ENCODE data around the gene PPP2R2D.

Gene PPP2R2D

DNA sequence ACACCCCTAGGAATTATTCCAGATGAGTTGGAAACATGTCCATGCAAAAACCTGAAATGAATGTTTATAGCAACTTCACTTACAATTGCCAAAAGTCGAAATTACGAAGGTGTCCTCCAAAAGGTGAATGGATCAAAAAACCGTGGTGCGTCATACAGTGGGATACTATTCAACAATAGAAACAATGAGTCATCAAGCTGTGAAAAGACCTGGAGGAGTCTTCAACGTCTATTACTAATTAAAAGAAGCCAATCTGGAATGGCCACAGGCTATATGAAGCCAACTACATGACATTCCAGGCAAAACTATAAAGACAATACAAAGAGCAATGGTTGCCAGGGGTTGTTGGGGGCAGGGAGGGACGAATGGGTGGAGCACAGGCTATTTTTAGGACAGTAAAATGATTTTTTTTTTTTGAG, 12.6 kb upstream of the PPP2R2D start:
- DNase-seq (ENCODE audit: low spot score), result peak; percentile 42
- no peak for FAIRE-seq

DNA sequence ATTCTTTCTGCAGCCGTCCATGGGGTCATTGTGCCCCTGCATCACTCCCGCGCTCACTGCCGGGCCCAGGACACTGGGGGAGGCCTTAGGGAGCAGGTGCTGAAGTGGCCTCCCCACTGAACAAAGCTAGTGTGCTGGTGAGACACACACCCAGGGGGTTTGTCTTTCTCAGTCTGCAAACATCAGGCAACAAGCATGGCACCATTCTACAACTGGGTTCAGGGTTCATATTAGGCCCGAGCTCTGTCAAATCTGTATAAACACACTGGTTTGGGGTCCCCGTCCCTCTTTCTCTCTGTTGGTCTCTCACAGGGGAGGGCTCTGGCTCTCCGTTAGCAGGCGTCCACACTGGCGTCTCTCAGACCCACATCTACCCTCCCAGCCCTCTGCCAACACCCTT, 11.1 kb upstream of the PPP2R2D start:
- DNase-seq (ENCODE audit: low spot score) (no peak), FAIRE-seq (no peak)

DNA sequence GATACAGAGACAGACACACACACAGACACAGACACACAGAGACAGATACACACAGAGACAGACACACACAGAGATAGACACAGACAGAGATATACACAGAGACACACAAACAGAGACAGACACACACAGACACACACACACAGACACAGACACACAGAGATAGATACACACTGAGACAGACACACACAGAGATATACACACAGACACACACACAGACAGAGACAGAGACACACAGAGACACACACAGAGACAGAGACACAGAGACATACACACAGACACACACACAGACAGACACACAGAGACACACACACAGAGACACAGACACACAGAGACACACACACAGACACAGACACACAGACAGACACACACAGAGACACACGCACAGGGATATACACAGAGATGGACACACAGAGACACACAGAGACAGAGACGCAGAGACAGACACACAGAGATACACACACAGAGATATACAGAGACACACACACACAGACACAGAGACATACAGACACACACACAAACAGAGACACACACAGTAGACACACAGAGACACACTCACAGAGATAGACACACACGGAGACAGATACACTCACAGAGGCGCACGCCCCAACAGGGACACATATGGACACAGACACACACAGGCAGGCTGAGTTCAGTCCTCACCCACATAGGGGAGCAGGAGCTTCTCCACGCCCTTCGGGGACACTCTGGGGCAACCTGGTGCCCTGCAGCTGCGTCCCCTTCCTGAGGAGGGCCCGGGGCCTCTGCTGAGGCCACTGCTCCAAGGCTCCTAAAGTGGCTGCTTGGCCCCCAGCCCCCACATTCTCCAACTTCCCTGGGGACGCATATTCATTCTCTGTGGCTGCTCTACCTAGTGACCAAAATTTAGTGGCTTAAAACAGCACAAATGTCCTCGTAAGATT, 10.3 kb upstream of the PPP2R2D start:
- FAIRE-seq, result no peak
- no peak for DNase-seq (ENCODE audit: low spot score)

DNA sequence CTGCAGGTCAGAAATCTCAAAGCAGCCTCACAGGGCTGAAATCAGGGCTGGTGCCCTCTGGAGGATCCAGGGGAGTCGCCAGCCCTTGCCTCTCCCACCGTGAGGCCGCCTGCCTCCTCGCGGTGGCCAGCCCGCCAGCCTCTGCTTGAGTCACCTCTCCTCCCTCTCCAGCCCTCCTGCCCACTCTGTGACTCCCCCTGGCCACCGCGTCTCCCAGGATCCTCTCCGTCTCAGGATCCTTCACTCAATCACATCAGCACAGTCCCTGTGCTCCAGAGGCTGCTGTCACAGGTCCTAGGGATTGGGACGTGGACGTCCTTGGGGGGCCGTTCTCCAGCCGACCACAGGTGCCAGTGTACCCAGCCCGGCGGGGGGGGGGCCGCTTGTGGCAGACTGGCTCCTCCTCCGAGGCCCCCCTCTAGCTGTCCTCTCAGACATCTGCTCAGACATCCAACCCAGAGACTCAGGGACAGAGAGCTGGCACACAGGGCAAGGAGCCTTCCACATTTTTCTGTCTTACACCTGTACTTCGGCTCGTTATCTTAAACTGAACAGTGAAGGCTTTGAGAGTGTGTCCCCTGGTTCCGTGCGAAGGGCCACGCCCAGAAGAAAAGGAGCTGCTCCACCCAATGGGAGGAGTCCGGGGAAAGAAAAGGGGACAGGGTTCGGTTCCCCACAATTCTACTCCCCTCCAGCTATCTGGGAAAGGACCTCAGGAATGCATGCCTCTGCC, 9.4 kb upstream of the PPP2R2D start:
- FAIRE-seq, result no peak

DNA sequence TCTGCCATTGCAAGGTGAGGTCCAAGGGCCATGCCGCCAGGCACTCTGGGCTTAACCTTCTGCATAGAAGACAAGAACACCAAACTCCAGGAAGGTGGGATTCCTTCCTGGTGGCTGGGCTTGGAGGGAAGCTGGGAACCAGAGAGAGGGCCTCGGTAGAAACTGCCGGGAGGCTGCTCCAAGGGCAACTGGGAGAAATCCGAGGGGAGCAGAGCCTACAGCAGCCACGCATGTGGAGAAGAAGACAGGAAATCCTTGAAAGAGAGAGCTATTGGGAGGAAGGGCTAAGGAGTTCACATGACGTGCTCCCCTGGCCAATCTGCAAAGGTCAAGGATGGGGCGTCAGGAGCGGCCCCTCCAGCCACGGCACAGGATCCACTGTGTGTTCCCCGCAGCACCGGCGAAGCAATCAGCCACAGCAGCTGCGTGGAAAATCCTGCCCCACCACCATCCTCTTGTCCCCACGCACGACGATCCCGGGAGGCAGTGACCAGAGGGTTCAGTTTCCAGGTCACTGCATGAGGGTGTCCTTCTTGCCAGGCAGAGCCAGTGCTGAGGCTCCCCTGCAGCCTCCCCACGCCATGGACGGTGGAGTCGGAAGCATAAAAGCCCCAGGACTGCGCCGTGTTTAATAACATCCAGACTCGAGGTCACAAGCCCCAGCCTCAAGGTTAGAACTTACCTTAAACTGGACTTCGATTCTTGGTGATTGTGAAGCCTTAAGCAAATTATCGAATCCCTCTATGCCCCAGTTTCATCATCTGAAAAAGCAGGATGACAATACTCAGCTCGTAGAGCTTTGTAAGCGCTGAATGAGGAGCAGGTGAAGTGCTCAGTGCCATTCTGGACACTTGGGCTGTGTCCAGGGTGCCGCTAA, 8.6 kb upstream of the PPP2R2D start:
- FAIRE-seq (no peak), DNase-seq (ENCODE audit: low spot score) (no peak)

More for the DNA sequence above, 9.4 kb upstream of the PPP2R2D start:
- peak; percentile 18 for DNase-seq (ENCODE audit: low spot score)

DNA sequence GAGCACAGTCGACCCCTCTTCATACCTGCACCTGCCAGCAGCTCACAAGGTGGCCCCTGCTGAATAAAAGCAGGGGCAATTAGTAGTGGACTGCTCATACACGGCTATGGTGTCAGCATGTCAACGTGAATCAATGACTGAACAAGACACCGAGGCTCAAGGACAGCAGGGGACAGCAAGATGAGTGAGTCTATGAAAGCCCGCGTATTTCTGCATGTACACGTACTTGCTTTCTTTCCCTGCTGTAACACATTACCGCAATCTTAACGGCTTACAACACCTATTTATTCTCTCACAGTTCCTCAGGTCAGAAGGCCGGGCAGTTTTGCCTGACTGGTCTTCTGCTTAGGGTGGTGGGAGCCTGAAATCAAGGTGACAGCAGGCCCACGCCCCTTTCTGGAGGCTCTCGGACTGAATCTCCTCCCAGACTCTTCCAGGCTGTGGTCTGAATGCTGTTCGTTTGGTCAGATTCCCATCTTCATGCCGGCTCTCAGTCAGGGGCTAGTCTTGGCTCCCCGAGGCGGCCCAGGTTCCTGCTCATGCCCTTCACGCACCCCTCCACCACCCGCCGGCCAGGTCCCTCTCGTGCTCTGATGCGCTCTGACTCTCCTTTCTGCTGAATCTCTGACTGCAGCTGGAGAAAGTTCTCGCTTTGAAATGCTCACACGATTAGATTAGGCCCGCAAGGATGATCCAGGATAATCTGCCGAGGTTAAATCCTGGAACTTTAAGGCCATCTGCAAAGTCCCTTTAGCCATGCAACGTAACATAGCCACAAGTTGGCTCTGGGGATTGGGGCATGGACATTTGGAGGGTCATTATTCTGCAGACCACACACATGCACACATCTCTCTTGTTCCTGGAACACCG, 7.8 kb upstream of the PPP2R2D start:
- FAIRE-seq (no peak), DNase-seq (ENCODE audit: low spot score) (no peak)

DNA sequence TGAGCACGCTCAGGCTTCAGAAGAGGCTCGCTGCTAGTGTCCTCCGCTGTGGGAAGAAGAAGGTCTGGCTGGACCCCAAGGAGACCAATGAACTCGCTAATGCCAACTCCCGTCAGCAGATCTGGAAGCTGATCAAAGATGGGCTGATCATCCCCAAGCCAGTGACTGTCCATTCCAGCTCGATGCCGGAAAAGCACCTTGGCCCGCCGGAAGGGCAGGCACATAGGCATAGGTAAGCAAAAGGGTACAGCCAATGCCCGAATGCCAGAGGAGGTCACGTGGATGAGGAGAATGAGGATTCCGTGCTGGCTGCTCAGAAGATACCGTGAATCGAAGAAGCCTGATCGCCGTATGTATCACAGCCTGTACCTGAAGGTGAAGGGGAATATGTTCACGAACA, 5.7 kb upstream of the PPP2R2D start:
- DNase-seq (ENCODE audit: low spot score), result no peak
- FAIRE-seq, result no peak

DNA sequence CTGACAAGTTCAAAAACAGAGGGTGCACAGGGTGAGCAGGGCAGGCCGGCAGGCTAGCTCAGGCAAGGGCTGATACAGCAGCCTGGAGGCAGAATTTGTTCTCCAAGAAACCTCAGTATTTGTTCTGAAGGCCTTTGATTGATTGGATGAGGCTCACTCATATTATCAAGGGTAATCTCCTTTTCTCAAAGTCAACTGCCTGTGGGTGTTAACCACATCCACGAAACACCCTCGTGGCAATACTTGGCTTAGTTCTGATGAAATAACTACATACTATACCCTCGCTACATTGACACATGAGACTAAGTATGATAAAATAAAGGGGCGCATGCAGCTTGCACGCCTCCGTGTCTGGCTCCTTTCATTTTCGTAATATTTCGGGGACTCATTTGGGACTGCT, 4.4 kb upstream of the PPP2R2D start:
- DNase-seq (ENCODE audit: low spot score) (no peak), FAIRE-seq (no peak)

DNA sequence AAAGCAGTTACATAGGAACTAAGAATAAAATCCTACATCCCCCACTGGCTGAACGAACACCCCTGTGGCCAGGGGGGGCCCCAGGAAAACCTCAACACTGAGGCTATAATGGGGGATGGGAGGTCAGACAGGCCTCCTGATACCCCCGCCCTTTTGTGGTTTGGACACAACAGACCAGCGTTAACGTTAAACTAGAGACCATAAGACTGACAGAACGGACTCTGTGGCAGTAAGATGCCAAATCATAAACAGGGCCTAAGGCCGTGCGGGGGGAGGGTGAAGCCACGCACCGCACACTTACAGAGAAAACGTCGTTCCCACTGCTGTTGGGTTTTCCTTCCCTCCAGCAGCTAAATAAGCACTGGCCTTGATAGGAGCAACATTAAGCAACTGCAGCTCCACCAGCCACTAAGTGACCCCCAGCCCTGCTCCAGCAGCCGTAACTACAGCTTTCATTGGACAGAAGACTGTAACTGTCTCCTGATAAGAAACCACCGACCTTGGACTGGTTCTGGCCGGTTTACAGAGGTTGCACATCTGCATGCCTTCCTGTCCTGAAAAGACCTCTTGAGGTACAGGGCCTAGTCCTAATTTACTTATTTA, 3.4 kb upstream of the PPP2R2D start:
- DNase-seq (ENCODE audit: low spot score), result no peak
- FAIRE-seq, result no peak

DNA sequence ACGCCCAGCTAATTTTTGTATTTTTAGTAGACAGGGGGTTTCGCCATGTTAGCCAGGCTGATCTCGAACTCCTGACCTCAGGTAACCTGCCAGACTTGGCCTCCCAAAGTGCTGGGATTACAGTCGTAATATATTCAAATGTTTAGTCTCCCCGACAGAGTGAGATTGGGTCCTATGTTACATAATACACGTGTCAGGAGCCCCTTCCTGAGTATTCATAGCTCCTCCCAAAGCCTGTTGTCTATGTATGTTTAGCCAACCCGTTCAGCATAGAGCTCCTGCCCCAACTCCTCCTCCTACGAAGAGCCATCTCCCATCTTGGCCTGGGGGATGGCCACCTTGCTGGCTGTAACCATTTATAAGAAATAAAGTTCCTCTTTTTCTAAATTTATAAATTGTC, 2.7 kb upstream of the PPP2R2D start:
- DNase-seq (ENCODE audit: low spot score) (no peak), FAIRE-seq (no peak)

DNA sequence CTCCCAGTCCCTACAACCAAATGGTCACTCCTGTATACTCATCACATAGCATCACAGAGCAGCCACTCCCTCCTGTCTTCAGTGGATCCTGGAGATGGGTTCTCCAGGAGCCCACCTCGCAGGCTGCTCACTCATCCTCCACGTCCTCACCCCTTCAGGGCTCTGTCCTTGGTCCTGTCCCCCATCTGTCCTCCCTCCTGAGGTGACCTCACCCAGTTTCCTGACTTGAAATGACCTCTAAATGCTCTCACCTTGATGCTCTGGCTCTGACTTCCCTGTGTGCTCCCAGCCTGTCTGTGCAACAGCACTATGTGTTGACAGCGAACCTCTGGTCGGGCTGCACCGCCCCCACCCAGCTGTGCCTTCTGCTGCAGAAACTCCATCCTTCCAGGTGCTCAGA, 2.1 kb upstream of the PPP2R2D start:
- DNase-seq (ENCODE audit: low spot score), result no peak
- FAIRE-seq, result no peak

DNA sequence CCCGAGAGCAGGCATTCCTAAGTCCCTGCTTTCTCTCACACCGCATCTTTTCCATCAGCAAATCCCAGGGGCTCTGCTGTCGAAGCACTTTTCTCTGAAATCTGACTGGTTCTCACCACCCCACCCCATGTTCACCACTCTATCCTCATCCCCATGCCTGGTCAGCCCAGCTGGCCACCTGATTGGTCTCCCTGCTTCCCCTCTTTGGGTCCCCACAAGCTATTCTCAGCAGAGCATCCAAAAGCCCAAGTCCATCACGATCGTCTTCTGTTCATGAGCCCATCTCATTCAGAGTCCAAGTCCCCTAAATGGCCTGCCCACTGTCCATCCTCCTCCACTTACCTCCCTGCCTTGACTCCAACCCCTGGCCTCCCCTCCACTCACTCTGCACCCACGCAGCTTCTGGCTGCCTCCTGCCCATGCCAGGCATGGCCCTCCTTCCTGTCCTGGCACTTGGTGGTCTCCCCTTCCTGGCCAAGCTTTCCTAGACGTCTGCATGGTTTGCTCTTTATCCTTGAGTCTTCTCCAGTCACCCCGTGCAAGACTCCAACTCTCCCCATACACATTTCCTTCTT, 1.6 kb upstream of the PPP2R2D start:
- no peak for DNase-seq (ENCODE audit: low spot score)
- no peak for FAIRE-seq

DNA sequence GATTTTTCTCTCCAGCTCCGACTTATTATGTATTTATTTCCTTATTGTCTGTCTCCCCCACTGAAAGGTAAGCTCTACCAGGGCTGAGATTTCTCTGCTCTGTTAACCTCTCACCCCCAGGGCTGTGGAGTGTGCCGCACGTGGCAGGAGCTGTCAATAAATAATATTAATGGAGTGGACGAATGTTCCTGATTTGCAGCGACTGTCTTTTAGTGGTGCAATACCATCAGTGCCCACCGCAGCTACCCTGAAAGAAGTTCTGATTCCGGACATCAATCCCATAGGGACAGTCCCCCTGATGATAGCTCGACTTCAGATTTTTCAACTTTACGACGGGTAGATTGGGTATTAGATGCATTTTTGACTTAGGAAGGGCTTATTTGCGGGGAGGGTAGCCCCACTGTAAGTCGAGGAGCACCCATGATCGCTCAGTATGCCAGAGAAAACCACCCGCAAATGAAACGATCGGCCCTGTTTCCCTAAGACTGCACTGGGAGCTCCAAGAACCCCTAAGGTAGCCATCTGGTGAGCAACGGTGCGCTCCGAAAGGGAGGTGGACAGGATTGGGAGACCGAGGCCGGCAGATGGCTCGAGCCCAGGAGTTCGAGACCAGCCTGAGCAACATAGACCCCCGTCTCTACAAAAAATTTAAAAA, 986 bp upstream of the PPP2R2D start:
- FAIRE-seq, result no peak

DNA sequence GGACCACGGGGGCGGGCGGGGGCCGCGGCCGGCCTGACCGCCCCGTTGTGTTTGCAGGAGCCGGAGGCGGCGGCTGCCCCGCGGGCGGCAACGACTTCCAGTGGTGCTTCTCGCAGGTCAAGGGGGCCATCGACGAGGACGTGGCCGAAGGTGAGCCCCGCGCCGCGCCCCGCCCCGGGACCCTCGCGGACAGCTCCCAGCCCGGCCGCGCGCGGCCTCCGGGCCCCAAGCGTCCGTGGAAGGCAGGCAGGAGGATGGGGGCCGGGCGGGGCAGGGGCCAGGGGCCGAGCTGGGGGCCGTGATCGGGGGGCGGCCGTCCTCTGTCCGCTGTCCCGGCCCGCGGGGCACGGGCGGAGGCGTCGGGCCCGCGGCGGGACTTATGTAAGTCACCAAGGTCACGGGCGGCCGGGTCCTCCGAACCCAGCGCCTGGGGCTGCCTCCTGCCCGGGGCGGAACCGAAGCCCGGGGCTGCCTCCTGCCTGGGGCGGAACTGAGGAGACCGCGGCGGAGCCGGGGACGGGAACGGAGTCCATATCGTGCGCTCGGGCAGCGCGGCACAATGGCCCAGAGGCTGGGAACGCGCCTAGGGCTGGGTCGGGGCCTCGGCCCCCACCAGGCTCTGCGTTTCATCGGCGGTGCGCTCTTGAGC, 497 bp downstream of the PPP2R2D start:
- DNase-seq (ENCODE audit: low spot score), result no peak
- FAIRE-seq, result no peak

More for the DNA sequence above, 986 bp upstream of the PPP2R2D start:
- no peak for DNase-seq (ENCODE audit: low spot score)

DNA sequence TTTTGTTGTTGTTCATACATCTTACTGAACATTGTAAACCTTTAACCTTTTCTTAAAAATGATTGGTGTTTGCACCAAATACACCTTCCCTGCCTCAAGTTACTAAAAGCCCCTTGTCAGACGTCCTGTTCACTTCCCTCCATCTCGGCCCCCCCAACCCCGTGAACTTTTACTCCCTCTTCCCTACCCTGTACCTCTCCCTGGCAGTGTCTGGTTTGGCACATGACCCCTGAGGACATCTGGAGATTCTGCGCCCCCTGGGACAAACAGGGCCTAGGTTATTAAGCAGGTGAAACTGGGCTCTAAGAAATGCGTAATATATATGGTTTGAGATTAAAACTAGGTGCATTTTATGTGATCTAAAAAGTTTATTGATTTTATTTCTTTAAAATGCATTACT, 1.4 kb downstream of the PPP2R2D start:
- FAIRE-seq, result no peak
- DNase-seq (ENCODE audit: low spot score), result no peak

DNA sequence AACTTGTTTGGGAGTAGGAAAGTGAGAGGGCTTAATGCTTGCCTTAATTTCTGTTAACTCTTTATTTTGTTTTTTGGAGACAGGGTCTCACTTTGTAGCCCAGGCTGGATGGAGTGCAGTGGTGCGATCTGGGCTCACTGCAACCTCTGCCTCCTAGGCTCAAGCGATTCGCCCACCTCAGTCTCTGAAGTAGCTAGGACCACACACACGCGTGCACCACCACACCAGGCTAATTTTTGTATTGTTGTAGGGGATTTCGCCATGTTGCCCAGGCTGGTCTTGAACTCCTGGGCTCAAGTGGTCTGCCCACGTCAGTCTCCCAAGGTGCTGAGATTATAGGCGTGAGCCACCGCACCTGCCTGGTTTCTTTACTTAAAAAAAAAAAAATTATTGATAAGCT, 1.9 kb downstream of the PPP2R2D start:
- DNase-seq (ENCODE audit: low spot score), result no peak
- FAIRE-seq, result no peak

DNA sequence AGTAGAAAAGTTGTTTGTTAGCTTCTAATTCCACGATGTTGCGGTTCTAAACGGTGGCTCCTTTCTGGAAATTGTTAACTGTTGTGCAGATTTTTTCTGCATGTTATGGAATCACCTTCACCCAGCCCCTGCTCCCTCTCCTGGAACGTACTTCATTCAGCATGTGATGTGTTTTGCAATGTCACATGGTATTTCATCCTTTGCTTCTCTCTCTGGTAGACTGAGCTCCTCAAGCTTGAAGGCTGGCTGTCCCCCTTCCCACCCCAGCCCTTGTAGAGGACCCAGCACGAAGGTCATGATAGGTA, 4.4 kb downstream of the PPP2R2D start:
- FAIRE-seq (no peak), DNase-seq (ENCODE audit: low spot score) (no peak)

DNA sequence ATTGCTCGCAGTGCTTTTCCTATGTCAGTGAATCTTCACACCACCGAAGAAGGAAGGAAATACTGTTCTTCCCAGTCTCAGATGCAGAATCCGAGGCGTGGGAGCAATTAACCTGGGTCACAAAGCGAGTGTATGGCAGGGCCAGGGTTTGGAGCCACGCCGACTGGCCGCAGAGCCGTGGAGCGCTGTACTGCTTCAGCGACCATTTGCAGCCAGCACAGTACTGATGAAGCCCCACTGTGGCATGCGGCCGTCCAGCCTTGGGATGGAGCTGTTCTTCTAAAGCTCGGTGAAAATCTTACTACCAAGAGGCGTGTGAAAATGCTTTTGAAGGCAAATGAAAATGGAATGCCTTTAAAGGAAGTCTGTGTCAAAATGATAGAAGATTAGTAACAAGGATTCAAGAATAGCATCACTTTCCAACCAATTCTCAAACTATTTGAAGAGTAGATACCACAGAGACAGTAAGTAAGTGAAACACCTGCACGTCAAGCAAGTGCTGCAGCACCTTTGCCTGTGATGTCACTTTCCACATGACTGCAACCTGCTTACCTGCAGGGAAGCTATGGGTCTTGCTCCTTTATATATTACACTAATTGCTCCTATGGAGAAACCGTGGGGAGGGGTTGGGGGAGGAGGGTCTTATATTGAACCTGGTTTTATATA, 4.9 kb downstream of the PPP2R2D start:
- DNase-seq (ENCODE audit: low spot score) (no peak), FAIRE-seq (no peak)

DNA sequence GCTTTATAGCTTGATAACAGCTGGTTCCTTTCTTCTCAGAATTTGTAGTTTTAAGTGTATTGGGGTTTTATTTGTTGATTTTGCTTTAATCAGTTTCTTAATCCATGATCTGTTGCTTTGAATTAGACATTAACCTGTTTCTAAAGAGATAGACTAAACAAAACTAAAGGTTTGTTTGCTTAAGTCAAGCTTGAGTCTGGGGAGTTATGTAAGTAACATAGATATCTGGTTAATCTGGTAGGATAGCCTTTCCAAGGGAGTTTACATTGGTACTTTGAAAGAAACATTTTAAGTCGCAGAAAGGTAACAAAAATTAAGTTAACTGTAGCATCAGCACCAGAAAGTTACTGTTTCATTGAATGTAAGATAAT, 5.4 kb downstream of the PPP2R2D start:
- DNase-seq (ENCODE audit: low spot score) (no peak), FAIRE-seq (no peak)
